C4-2B (cell line): ENCODE results near the gene ATP1B2.

Experiments used
- ZFX ChIP-seq: fragments of 450-650 bp; IDR thresholded peaks from 2 replicates; pipeline ENCODE4 v1.6.1; 2017
- TF ChIP-seq, protein P1 (sequence below): fragments of 450-650 bp; conservative IDR thresholded peaks from 2 replicates; pipeline ENCODE4 v1.5.1; 2017; ENCODE audit warnings: mild to moderate bottlenecking

GRCh38 chr17:7629939-7630571, 20.7 kb upstream of the ATP1B2 start, which contains the start of gene SHBG:
- TF ChIP-seq, protein P1, sequence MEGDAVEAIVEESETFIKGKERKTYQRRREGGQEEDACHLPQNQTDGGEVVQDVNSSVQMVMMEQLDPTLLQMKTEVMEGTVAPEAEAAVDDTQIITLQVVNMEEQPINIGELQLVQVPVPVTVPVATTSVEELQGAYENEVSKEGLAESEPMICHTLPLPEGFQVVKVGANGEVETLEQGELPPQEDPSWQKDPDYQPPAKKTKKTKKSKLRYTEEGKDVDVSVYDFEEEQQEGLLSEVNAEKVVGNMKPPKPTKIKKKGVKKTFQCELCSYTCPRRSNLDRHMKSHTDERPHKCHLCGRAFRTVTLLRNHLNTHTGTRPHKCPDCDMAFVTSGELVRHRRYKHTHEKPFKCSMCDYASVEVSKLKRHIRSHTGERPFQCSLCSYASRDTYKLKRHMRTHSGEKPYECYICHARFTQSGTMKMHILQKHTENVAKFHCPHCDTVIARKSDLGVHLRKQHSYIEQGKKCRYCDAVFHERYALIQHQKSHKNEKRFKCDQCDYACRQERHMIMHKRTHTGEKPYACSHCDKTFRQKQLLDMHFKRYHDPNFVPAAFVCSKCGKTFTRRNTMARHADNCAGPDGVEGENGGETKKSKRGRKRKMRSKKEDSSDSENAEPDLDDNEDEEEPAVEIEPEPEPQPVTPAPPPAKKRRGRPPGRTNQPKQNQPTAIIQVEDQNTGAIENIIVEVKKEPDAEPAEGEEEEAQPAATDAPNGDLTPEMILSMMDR: no peak
- TF ChIP-seq ZFX: no peak
